Nephron (organoid): ENCODE data around the gene AFF3.

Experiments used
- H3K27ac Mint-ChIP-seq, 3 experiments: 2 replicates each; pipeline ENCODE4 v1.8.0; 2020; ENCODE audit warnings: mixed read lengths in 3 of 3, mild to moderate bottlenecking in 2 of 3, moderate library complexity in 1 of 3
- H3K27me3 Mint-ChIP-seq: 2 replicates; pipeline ENCODE4 v1.8.0; 2021; ENCODE audit warnings: low read depth, mild to moderate bottlenecking, moderate library complexity, mixed read lengths
- H3K36me3 Mint-ChIP-seq: 2 replicates; pipeline ENCODE4 v1.8.0; 2020; ENCODE audit warnings: low read depth, mixed read lengths
- H3K4me1 Mint-ChIP-seq: 2 replicates; pipeline ENCODE4 v1.8.0; 2020; ENCODE audit warnings: mixed read lengths
- H3K4me3 Mint-ChIP-seq, 3 experiments: 2 replicates each; pipeline ENCODE4 v1.8.0; 2020; ENCODE audit warnings: mild to moderate bottlenecking in 3 of 3, mixed read lengths in 3 of 3, moderate library complexity in 2 of 3
- H3K9me3 Mint-ChIP-seq: 2 replicates; pipeline ENCODE4 v1.8.0; 2020; ENCODE audit warnings: mixed read lengths
- CTCF ChIP-seq, 3 experiments: fragments of 200-600 bp; sonication (generic); IDR thresholded peaks; one replicate each; pipeline ENCODE4 v1.5.0; 2021; ENCODE audit warnings: antibody characterized with exemption in 3 of 3; ENCODE audit not compliant: unreplicated experiment in 3 of 3

AFF3 gene

DNA sequence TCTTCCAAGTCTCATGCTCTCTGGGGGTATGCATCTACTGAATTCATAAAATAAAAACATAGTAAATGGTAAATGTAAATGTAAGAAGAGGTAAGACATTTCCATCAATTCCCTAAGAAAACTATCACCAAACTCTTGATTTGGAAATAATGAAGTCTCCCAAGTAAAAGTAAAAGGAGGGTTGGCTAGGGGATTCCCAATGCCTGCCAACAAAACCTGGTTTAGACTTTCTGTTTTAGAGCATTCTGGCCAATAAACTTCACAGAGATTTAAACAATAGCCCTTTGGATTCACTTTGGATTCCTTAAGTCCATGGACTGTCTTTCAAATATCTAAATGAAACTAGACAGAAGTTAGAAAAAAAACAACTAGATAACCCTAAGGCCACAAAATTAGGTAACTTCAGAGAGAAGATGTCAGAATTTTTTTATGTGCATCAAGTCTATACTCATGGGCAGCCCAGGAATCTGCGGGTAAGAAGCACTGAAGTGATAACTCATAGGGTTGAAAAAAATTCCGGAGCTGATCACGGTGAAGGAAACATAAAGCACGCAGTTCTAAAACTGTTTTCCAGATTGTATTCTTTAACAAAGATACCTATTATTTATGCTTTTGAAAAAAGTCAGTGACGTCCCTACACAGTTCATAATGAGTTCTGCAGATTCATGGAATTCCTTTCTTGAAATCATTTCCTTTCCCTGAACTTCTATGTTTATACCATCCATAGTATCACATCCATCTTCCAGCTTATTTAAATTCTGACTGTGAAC is 263.6 kb downstream of the AFF3 start:
- peak overlapping the region; percentile 87 to 93 (median 89) for H3K27ac Mint-ChIP-seq
- H3K36me3 Mint-ChIP-seq = peaks cover 6% of the 10 kb centered on the region
- no peak overlapping the region for H3K4me3 Mint-ChIP-seq
- no peak for TF ChIP-seq CTCF (IDR thresholded peaks at IDR 0.05; ENCODE audit: unreplicated experiment in 3 of 3)
- H3K4me1 Mint-ChIP-seq = peaks cover 78% of the 10 kb centered on the region
- H3K9me3 Mint-ChIP-seq = no peaks in the 10 kb centered on the region
- H3K27me3 Mint-ChIP-seq = peaks cover 4% of the 10 kb centered on the region

DNA sequence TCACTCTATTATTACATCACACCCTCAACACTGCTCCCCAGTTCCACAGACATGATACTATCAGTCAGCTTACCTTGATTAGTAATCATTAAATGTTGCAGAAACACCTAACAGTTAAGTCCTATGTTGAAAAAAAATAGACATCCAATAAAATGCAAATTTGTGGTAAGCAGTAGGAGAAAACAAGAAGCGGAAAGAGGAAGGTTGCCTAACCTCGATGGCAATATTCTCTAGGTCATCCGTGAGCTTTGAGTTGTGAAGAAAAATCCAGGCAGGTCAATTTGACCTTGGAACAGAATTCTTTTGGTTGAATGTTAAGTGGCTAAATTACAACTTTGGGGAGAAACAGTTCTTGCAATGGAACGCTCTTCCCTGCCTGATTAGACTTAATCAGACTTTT is 264.4 kb downstream of the AFF3 start:
- no peaks in the 10 kb centered on the region for H3K9me3 Mint-ChIP-seq
- peaks cover 70% of the 10 kb centered on the region for H3K4me1 Mint-ChIP-seq
- H3K27ac Mint-ChIP-seq = peak overlapping the region; percentile 46 to 64 (median 61)
- TF ChIP-seq CTCF (IDR thresholded peaks at IDR 0.05; ENCODE audit: unreplicated experiment in 3 of 3) = no peak
- H3K36me3 Mint-ChIP-seq = peaks cover 12% of the 10 kb centered on the region
- H3K4me3 Mint-ChIP-seq = no peak overlapping the region
- peaks cover 4% of the 10 kb centered on the region for H3K27me3 Mint-ChIP-seq

GRCh38 chr2:99876956-99877355 is 265.4 kb downstream of the AFF3 start:
- Mint-ChIP-seq H3K4me1 (peaks cover 60% of the 10 kb centered on the region), H3K4me3 (no peak overlapping the region), H3K27me3 (peaks cover 4% of the 10 kb centered on the region), H3K9me3 (no peaks in the 10 kb centered on the region), H3K27ac (peak overlapping the region; percentile 22 to 64 (median 46)), H3K36me3 (peaks cover 12% of the 10 kb centered on the region)
- no peak for TF ChIP-seq CTCF (IDR thresholded peaks at IDR 0.05; ENCODE audit: unreplicated experiment in 3 of 3)

GRCh38 chr2:99875627-99876201 is 266.7 kb downstream of the AFF3 start:
- Mint-ChIP-seq H3K4me1 (peaks cover 47% of the 10 kb centered on the region), H3K36me3 (peaks cover 12% of the 10 kb centered on the region), H3K27ac (peak overlapping the region; percentile 4 to 46 (median 7)), H3K27me3 (peaks cover 4% of the 10 kb centered on the region), H3K4me3 (no peak overlapping the region), H3K9me3 (no peaks in the 10 kb centered on the region)
- no peak for TF ChIP-seq CTCF (IDR thresholded peaks at IDR 0.05; ENCODE audit: unreplicated experiment in 3 of 3)

DNA sequence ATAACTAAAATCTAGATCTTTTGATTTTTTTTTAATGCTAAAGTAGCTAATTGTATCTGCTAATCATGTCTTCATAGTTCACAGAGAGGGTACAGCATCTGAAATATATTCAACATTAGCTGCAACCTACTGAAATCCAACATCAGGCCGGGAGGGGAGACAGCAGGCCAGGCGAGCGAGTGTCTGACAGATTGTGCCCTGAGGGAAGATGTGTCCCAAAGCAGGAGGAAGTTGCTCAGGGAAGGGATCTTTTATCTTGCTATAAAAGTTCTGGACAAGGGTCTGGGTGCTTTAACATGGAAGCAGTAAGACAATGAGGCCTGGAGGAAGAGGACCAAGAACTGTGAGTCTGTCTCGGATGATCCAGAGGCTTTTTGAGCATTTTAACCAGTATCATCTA is 274.1 kb downstream of the AFF3 start:
- H3K9me3 Mint-ChIP-seq = no peaks in the 10 kb centered on the region
- H3K27ac Mint-ChIP-seq = peak overlapping the region; percentile 58 to 68 (median 64)
- no peak overlapping the region for H3K4me3 Mint-ChIP-seq
- H3K36me3 Mint-ChIP-seq = peaks cover 21% of the 10 kb centered on the region
- H3K4me1 Mint-ChIP-seq = peaks cover 35% of the 10 kb centered on the region
- no peaks in the 10 kb centered on the region for H3K27me3 Mint-ChIP-seq
- TF ChIP-seq CTCF (IDR thresholded peaks at IDR 0.05; ENCODE audit: unreplicated experiment in 3 of 3) = no peak
